Activated CD8-positive, alpha-beta memory T cell treated with anti-CD3 and anti-CD28 coated beads, Interleukin-2, amount 50 U/mL, for 24 hours (primary cell): ENCODE results near the gene RAMACL.
"Not testable (repeated sequence)": the region's sequence is repeated elsewhere in the genome, so short reads cannot be mapped to it uniquely, and the experiment has no call there.

Source experiments
- DNase-seq: peaks from one replicate; pipeline ENCODE4 v3.0.0-alpha.2; 2020; ENCODE audit errors: extremely low read depth

Gene RAMACL

DNA sequence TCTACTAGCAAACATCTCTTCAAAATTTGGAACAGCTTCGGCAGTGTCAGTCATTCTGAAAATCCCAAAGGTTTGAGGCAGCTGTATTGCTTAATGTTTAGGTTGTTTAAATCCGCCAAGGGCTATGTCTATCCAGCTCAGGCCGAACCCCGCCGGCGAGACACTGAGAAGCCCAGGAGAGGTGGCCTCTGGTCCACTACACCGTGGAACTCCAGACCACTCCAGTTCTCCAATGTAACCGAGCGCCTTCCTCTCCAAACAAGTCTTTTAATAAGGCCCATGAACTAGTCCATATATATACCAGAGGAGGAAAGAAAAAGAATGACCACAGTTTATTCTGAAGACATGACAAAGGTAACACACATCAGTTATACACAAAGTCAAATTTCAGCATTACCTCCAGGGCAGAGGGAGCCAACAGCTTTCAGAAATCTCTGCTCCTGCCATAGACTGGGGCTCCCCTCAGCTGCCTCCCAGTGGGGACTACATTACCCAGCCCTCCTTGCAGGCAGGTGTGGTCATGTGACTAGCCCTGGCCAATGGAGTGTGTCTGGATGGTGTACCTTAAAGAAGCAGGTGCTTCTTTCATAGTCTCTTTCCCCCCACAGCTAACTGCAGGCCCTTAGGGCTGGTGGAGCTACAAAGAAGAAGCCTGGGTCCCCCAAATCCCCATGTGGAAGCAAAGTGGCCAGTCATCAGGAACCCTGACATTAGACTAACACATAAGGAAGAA lies at the start of gene RAMACL:
TSS of gene RAMACL (minus strand) at position 255 of the 733 bp plus-strand sequence. CDS start at position 54, 201 bp downstream.
- no peak for DNase-seq

DNA sequence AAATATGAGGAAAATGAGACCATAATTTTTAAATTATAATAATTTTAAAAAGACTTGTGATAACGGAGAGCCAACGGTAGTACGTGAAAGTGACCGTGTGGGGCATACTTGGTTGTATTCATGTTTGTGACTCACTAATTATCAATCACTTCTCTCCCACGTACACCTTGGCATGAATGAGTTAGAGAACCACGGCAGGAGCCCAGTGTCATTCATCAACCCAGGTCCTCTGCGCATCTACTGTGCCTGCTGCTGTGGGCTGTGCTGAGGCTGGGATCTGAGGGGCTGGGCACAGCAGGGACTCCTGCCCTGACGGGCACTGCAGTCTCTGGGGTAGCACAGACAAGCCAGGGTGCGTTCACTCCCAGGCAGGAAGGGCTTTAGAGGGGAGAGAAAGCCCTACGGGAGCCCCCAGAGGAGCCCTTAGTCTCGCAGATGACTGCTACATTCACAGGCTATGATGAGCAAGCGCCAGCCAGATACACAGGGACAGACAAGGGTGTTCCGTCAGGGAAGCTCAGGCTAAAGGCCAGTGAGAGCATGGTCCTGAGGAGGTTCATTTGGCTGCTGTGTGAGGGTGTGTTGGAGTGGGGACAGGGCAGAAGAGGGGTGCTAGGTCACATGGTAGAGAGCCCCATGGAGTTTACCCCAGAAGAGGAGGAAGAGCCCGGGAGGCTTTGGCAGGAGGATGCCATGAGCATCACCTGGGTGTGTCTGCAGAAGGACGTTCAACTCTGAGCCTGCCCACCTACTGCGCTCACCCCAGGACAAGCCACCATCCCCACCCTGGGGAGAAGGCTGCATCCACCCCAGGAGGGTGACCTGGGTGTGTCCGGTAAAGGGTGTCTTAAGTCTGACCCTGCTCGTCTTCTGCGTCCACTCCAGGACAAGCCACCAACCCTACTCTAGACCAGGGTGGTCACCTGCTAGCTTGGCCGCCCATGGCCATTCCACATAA lies 48.8 kb upstream of the RAMACL start:
- DNase-seq: no peak

DNA sequence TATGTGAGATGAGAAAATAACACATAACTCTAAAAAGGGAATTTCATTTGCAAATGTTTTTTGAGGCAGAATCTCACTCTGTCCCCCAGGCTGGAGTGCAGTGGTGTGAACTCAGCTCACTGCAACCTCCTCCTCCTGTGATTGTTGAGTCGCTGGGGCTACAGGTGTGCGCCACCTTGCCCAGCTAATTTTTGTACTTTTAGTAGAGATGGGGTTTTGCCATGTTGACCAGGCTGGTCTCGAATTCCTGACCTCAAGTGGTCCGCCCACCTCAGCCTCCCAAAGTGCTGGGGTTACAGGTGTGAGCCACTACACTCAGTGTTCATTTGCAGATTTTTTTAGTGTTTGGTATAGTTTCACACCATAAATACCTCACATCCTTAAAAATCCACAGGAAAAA lies 48.1 kb upstream of the RAMACL start:
- not testable (repeated sequence) for DNase-seq

DNA sequence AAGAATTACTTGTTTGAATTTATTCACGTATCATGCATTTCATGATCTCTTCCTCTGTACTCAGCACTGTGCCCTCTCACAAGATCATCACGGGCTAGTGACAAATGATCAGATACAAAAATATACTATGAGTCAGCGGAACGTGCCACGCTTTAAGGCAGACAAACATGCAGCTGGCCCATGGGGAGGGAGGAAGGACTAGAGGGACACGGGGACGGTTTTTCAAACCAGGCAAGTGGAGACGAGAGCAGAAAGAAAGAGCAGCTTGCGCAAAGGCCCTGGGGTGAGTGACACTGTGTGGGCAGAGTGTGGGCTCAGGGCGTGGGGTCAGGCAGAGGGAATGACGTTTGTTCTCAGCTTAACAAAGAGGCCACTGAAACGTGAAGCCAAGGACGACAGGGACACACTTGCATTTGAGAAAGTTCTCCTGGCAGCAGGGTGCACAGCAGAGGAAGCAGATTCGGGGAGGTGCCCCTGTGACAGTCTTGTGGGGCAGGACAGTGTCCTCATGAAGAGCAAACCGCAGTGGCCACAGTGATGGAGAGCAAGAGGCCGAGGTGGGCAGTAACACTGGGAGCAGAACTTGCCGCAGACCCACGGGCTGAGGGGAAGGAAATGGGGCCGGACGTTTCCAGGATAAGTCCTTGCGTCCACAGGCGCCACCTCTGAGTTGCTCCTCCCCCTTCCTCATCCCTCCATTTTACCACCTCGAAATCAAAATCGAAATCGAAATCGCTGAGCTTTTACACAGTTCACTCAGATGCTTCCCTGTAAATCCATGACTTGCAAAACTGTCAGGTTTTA lies 47.5 kb upstream of the RAMACL start:
- DNase-seq: no peak

DNA sequence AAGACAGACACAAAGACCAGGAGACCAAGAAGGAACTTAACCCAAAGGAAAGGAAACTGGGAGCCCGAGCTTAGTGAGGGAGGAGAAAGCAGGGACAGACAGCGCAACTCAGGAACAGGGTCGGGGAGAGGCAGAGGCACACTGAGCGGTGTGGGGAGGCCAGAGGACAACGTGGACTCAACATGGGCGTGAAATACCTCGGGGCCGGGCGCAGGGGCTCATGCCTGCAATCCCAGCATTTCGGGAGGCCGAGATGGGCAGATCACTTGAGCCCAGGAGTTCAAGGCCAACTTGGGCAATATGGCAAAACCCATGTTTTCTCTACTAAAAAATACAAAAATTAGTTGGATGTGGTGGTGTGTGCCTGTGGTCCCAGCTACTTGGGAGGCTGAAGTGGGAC lies 46.3 kb upstream of the RAMACL start:
- DNase-seq: no peak

DNA sequence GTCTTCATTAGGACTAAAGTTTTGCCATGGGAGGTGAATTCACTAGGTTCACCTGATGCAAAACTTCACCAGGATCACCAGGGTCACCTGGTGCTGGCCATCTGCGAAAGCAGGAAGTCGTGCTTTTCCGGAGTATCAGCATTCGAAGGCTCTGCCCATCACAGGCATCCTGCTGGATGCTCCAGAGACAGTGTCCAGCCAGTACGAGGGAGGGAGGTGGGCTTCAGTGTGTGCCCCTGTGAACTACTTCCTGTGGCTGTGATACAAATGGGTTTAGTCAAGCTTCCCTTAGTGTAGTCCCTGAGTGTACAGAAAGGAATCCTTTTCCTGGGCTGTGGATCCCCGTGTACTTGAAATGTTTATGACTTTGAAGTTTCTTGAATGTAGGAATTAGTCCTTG lies 44.0 kb upstream of the RAMACL start:
- DNase-seq: no peak

DNA sequence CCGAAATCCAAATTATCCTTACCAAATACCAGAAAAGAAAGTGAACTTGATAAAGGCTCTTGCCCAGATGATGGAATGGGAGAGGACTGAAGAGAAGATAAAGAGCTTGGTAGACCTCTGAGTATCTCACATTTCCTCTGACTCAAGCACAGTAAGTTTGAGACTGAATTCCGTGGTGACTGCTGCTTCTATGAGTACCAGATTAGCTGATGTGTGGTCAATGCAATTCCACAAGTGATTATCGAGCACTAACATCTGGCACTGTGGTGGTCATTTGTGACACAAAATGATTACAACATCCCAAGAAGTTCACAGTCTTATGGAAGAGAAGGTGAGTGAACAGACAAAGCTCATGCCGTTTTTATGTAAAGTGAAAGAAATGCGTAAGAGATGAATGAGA lies 43.1 kb upstream of the RAMACL start:
- DNase-seq: no peak

DNA sequence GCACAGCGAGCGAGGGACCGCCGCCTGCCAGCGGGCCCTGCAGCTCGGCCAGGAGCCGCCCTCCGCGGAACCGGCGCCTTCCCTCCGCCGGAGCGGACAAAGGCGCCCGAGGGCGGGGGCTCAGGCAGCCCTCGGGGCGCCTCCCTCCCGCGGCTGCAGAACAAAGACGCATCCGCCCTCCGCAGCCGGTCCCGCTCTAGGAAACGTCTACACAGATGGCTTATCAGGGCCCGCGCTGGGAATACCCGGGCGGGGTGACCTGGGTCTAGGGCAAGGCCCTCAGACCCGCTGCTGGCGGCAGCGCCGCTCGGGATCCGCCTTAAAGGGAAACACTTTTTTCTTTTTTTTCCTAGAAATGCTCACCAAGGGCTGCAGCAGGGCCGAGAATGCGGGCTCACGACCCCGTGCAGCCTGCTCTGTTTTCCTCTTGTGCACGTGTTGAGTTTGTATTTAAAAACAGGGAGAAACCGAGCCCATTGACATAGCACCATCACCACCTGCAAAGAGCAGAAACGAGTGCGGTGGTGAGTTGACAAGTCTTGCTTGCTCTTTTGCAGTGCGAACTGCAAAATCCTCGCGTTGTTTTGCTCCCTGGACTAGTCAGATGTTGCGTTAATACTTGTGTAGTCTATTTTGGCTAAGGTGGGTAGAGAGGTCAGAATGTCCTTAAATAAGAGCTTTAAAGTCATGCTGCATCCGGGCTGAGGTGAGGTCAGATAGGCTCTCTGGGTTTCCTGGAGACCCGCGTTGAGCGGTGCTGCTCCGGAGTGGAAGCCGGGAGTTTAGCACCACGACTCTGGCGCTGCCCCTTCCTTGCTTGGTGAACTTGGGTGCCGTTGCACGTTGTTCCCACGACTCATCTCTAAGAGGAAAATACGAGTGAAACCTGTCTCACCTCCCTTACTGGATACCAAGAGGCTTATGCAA lies 41.7 kb upstream of the RAMACL start:
- DNase-seq: no peak

DNA sequence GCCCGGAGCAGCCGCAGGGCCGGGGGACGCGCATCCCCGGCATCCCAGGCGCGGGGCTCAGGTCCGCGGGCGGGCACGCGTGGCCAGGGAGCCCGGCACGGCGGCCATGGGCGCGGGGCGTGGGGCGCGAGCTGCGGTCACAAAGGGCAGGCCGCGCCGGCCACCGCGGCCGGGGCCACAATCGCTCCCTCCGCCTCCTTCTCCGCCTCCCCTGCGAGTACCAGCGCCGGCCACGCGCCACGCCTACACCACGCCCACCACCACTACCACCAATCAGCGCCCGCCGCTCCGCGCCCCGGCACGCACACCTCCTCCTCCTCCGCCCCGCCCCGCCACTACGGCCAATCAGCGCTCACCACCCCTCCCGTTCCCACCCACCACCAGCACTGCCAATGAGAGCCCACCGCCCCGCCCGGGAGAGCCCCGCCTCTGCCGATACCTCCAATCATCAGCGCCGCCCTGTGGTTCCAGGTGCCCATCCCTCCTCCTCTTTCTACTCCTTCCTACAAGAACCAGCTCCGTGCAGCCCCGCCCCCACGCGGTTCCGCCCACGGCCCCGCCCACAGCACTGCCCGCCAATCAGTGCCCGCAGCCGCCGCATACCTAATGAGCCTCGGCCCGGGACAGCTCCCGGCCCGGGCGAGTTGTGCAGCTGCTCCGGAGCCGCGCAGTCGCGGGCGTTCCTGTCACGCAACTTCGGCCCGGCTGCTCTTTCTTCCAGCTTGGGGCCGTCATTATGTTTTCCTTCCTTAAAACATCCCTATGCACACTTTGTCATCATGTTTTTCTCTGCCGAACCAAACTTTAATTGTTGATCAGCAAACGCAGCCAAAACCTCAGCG lies 40.8 kb upstream of the RAMACL start, which contains the start of gene RPS6KA2:
TSS of gene RPS6KA2 (minus strand) at position 219 of the 842 bp plus-strand sequence. CDS start 232 bp downstream, outside the sequence.
- DNase-seq: peak; percentile 99

DNA sequence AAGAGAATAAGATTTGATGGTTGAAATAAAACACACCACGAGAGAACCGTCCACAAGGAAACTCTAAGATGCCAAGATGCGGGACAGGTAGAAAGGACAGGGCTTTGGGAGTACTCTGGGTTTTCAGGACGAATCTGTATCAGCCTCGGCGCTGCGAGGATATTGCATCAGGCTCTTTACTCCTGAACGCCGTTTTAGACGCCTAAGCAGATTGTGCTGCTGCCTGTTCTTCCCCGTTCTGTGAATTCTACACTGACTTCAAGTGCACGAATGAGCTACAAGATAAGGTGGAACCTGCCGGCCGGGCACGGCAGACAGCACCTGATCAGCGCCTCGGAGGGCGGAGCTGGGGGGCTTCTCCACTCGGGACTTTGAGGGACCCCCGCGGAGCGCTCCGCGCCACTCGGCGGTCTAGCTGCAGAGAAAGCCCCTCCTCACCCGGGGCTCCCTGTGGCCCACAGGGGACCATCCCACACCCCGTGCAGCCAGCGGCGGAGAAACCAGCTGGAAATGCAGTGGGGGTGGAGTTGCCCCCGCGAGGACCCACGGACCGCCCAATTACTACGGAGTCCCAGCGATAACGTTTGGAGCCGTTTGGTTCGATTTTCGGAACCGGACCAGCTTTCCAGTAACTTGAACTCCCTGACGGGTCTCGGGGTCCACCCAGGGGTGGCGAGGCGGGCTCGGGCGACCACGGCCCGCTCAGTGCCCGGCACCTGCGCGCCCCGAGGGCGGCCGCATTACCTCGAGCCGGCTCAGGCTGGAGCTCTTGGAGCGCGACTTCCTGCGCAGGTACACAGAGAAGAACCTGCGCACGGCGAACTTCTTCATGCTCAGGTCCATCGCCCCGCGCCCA lies 39.9 kb upstream of the RAMACL start:
- no peak for DNase-seq

DNA sequence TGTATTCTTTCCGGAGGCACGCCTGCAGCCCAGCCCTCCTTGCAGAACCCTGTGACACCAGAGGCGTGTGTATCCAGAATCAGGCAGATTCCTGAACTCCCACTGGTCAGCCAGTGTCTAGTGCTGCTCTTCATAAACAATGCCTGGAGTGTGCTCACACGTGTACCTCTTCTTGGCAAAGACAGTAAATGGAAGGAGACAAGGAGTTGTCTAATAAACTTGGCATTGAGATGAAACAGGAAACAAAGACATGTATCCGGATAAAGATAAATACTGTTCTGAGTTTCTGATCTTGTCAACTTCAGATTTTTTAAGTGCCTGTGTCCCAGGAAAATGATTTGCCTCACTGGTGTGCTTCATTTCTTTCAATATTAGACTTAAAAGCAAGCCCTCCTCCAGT lies 38.9 kb upstream of the RAMACL start:
- DNase-seq: no peak

DNA sequence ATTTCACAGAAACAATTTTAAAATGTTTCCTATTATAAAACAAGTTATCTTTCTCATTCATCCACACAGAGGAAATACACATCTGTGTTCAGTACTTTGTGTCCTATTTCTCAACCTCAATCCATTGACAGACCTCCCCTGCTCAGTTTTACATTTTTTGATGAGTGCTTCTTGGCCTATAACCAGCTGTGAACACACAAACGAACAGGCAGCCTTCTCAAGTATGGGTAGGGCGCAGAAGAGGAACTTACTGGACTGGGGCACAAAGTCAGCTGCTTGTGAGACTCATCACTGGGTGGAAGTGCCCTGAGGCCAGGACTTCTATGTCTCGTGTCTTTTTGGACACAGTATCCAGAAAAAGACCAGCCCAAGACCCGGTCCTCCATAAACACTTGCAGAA lies 37.8 kb upstream of the RAMACL start:
- no peak for DNase-seq

DNA sequence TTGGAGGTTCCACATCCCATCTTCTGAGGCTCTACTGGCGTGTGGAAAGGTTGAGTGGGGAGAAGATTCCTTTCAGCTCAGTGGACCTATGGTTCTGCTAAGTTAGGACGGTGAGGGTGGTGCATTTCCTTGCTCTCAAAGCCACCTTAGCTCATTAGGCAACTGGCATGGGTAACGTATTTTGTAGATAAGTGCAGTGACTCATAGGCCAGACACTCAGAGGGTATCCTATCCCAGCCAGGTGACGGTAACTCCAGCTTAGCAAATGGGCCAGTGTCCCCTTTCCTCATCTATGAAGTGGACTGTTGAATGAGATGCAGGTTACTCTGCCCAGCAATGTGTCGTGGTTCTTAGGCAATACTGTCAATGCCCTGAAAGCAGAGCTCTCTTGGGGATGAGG lies 36.8 kb upstream of the RAMACL start:
- DNase-seq: no peak

DNA sequence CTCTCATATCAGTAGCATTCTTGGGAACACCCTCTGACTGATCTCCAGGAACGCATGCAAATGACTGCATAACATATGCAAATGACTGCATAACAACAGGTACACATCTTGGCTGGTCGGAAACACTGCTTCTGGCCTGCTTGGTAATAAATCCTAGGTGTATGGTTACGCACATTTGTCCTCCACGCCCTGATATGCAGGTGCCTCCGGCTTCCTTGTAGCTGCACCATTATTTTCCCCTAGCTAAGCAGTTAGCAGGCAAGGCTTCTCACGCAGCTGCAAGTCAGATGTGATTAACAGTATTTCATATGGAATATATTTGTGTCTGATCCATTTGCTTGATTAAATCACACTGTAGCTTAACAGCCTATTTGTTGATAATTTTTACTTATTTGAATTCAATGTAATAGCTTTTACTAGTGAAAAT lies 34.6 kb upstream of the RAMACL start:
- no peak for DNase-seq

DNA sequence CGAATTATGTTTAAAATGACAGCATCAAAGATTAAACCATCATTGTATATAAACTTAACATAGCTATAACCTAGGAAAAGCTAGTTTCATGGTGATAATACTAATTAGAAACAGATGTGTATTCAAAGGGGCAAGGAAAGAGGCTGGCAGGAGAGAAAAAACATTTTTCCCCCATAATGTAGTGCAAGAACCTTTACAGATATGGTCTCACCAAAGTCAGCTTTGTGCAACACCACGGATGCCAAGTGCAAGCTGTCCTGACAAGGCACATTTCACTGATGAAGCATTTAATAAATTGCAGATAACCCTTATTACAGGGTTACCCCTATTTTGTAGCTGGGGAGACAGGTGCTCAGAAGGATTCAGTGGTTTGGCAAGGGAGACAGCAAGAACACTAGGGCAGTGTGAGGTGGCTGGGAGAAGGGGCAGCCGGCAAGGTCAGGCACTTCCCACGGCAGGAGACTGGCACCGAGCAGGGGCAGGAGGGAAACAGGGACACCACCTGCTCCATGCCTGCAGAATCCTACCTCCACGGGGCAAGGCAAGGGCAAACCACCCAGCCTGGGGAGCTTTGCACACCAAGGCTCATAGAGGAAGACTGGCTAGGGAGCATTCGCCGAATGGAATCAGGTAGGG lies 34.1 kb upstream of the RAMACL start:
- no peak for DNase-seq

DNA sequence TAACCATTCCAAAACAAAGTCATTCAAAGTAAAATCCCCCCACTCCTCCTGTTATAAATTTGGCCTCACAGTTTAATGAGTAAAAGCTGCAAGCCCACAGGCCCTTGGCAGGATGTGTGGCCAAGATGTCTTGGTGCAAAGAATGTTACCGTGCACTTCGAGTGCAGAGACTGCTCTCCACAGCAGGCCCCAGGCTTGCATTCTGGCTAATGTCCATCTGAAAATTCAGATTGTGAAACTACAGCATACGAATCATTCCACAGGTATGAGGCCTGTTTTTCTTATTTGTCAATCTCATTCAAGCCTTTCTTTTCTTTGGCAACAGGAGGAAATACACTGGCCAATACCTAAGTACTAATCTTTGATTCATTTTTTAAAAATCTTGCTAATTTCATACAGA lies 33.4 kb upstream of the RAMACL start:
- no peak for DNase-seq

DNA sequence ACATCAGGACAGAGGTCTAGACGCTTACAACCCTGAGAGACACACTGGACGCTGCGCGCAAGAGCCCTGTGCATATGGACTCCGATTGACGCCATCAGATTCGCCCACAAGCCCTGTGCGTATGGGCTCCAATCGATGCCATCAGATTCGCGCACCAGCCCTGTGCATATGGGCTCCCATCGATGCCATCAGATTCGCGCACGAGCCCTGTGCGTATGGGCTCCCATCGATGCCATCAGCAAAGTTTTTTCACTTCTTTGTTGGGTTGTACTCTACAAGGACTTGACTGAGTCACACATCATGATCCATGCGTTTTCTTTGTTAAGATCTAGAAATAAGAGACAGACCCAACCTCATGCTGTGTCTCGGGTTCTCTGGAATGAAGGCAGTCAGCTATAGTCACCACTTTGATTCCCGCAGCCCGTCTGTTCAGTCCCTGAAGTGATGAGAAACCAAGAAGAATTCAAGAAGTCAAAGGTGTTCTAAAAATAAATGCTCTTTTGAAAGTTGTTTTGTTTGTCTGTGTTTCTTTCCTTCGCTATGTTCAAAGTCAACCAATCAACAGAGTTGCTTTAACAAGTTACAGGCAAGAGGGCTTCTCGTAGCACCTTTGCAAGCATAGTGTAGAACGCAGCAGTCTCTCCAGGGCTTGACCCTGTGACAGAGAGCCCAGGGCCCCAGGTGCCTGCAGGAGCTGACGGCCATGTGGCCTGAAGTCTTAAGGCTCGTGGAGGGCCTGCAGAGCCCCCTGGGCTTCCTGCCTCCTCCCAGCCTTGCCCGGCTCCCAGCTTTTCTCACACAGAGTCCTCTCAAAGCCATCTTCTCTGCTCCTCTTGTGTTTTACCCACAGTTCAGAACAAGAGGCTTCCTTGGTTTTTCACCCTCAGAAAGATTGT lies 32.6 kb upstream of the RAMACL start:
- no peak for DNase-seq
